Endodermal cell (in vitro differentiated cells): ENCODE results near the gene CCDC192. TPM values are rescaled to one million over a fixed set of nuclear protein-coding genes. Genes with fewer than 3 reads are reported as not detected.
"Not testable (repeated sequence)": the region's sequence is repeated elsewhere in the genome, so short reads cannot be mapped to it uniquely, and the experiment has no call there.

ENCODE experiments used
- DNase-seq: peaks from one replicate; pipeline ENCODE4 v3.0.0-alpha.2; 2017
- H3K27ac ChIP-seq: 2 replicates; pipeline ENCODE4 v1.5.1; 2013; ENCODE audit warnings: mild to moderate bottlenecking, low read depth, low read length, moderate library complexity
- H3K27me3 ChIP-seq: 2 replicates; pipeline ENCODE4 v1.6.1; 2013; ENCODE audit warnings: mild to moderate bottlenecking, low read length, moderate library complexity; ENCODE audit not compliant: insufficient read depth, control insufficient read depth, poor library complexity, severe bottlenecking
- H3K36me3 ChIP-seq: 2 replicates; pipeline ENCODE4 v1.7.0; 2013; ENCODE audit warnings: mild to moderate bottlenecking, low read length, moderate library complexity; ENCODE audit not compliant: control insufficient read depth, insufficient read depth
- H3K4me1 ChIP-seq: one replicate; pipeline ENCODE4 v1.7.0; 2013; ENCODE audit warnings: low read length; ENCODE audit not compliant: control insufficient read depth, insufficient read depth
- H3K4me3 ChIP-seq: 2 replicates; pipeline ENCODE4 v1.5.1; 2013; ENCODE audit warnings: mild to moderate bottlenecking, low read length, moderate library complexity
- H3K9ac ChIP-seq: 2 replicates; pipeline ENCODE4 v1.6.1; 2013; ENCODE audit warnings: mild to moderate bottlenecking, low read length, moderate library complexity; ENCODE audit not compliant: poor library complexity, severe bottlenecking; ENCODE audit errors: extremely low read depth
- H3K9me3 ChIP-seq: 2 replicates; pipeline ENCODE4 v1.6.1; 2013; ENCODE audit warnings: mild to moderate bottlenecking, low read length, moderate library complexity; ENCODE audit not compliant: control insufficient read depth
- H3K27ac Mint-ChIP-seq: 2 replicates; pipeline ENCODE4 v1.8.0; 2020; ENCODE audit warnings: mixed read lengths
- H3K27me3 Mint-ChIP-seq: 2 replicates; pipeline ENCODE4 v1.8.0; 2021; ENCODE audit warnings: mild to moderate bottlenecking, mixed read lengths; ENCODE audit not compliant: insufficient read depth
- H3K36me3 Mint-ChIP-seq: 2 replicates; pipeline ENCODE4 v1.8.0; 2020; ENCODE audit warnings: low read depth, mixed read lengths
- H3K4me1 Mint-ChIP-seq: 2 replicates; pipeline ENCODE4 v1.8.0; 2020; ENCODE audit warnings: mixed read lengths
- H3K4me3 Mint-ChIP-seq: 2 replicates; pipeline ENCODE4 v1.8.0; 2020; ENCODE audit warnings: mild to moderate bottlenecking, moderate library complexity, mixed read lengths
- H3K9me3 Mint-ChIP-seq: 2 replicates; pipeline ENCODE4 v1.8.0; 2020; ENCODE audit warnings: mild to moderate bottlenecking, mixed read lengths
- WGBS, 2 experiments: methylation state at CpG; one replicate each; pipeline versions ENCODE4 v1.1.5 to v1.1.7; 2013; ENCODE audit warnings: missing lambda C conversion rate in 2 of 2, mixed read lengths in 1 of 2; ENCODE audit not compliant: insufficient coverage in 1 of 2, insufficient read length in 1 of 2; 5-methylcytosine and 5-hydroxymethylcytosine counted together
- total RNA-seq, 2 donors: library from RNA; stranded (reverse); fragmentation: NEBNext Ultra II Directional in 1 of 2; extraction: Animal tissue kit (Norgen Biotek cat#: 25700) in 1 of 2; gene quantifications; 2 replicates in 1 of 2; 3 replicates in 1 of 2; pipeline ENCODE4 v1.2.1, GENCODE V29; 2021
- TF ChIP-seq, protein P1 (sequence below): fragments of 200-600 bp; sonication (generic); conservative IDR thresholded peaks from 2 replicates; pipeline ENCODE4 v1.5.0; 2021; ENCODE audit warnings: antibody characterized with exemption, mild to moderate bottlenecking

Gene CCDC192
- total RNA-seq, 2 donors from 2014 or later: 0.48 to 1.3 TPM

DNA sequence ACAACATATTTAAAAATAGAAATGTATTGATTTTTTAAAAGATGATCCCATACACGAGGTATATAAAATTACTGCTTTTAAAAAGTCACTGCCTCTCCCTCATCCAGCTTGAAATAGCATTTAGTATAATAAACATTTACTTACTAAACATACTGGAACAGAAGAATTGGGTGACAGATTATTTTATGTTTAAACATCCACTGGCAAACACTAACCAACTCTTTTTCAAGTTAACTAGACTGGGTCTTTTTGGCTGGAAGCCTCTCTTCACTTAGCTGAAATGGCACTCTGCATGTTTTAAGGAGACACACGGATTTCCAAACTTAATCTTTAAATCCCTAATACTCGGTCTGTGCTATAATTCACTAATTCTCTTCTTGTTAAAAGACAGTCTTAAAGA, 35.3 kb upstream of the CCDC192 start:
- H3K36me3 Mint-ChIP-seq: no peaks in the 10 kb centered on the region
- DNase-seq: no peak
- Histone ChIP-seq H3K4me1 (no peaks in the 10 kb centered on the region), H3K4me3 (no peak overlapping the region), H3K36me3 (no peaks in the 10 kb centered on the region), H3K27ac (no peak overlapping the region), H3K27me3 (no peaks in the 10 kb centered on the region), H3K9me3 (no peaks in the 10 kb centered on the region), H3K9ac (no peak overlapping the region)
- no peak overlapping the region for H3K27ac Mint-ChIP-seq
- WGBS, 2 experiments: 84% methylated on average over 3 of the region's 3 CpGs; no CpG with 5 or more reads in 1 of the 2 experiments
- no peaks in the 10 kb centered on the region for H3K4me1 Mint-ChIP-seq
- H3K4me3 Mint-ChIP-seq: no peak overlapping the region
- no peaks in the 10 kb centered on the region for H3K27me3 Mint-ChIP-seq
- TF ChIP-seq, protein P1, sequence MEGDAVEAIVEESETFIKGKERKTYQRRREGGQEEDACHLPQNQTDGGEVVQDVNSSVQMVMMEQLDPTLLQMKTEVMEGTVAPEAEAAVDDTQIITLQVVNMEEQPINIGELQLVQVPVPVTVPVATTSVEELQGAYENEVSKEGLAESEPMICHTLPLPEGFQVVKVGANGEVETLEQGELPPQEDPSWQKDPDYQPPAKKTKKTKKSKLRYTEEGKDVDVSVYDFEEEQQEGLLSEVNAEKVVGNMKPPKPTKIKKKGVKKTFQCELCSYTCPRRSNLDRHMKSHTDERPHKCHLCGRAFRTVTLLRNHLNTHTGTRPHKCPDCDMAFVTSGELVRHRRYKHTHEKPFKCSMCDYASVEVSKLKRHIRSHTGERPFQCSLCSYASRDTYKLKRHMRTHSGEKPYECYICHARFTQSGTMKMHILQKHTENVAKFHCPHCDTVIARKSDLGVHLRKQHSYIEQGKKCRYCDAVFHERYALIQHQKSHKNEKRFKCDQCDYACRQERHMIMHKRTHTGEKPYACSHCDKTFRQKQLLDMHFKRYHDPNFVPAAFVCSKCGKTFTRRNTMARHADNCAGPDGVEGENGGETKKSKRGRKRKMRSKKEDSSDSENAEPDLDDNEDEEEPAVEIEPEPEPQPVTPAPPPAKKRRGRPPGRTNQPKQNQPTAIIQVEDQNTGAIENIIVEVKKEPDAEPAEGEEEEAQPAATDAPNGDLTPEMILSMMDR: no peak
- H3K9me3 Mint-ChIP-seq: no peaks in the 10 kb centered on the region

DNA sequence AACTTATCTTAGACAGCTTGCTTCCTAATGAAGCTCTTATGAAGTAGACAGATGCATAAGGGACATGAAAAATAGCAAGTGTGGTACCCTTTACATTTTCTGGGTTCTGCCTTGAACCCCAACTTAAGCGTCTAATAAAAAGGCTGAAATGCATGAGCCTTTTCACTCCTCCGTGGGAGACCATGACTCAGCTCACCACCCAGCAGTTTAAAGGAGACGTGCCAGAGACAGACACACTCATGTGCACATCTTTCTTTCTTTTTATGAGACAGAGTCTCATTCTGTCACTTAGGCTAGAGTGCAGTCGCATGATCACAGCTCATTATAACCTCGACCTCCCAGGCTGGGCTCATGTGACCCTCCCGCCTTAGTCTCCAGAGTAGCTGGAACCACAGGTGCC, 32.0 kb upstream of the CCDC192 start:
- Histone ChIP-seq H3K27ac (no peak overlapping the region), H3K4me1 (no peaks in the 10 kb centered on the region), H3K4me3 (no peak overlapping the region), H3K36me3 (no peaks in the 10 kb centered on the region), H3K9me3 (no peaks in the 10 kb centered on the region), H3K9ac (no peak overlapping the region), H3K27me3 (no peaks in the 10 kb centered on the region)
- Mint-ChIP-seq H3K4me3 (no peak overlapping the region), H3K9me3 (no peaks in the 10 kb centered on the region), H3K36me3 (no peaks in the 10 kb centered on the region), H3K27me3 (no peaks in the 10 kb centered on the region), H3K4me1 (no peaks in the 10 kb centered on the region), H3K27ac (no peak overlapping the region)
- TF ChIP-seq, protein P1: no peak
- WGBS, 2 experiments: 90 to 96% methylated on average over 5 to 6 of the region's 6 CpGs
- no peak for DNase-seq

GRCh38 chr5:127673117-127673800, 29.9 kb upstream of the CCDC192 start:
- H3K9me3 ChIP-seq: no peaks in the 10 kb centered on the region
- Mint-ChIP-seq H3K27ac (no peak overlapping the region), H3K36me3 (no peaks in the 10 kb centered on the region), H3K9me3 (no peaks in the 10 kb centered on the region), H3K4me3 (no peak overlapping the region), H3K4me1 (no peaks in the 10 kb centered on the region), H3K27me3 (no peaks in the 10 kb centered on the region)
- no peak overlapping the region for H3K4me3 ChIP-seq
- H3K27ac ChIP-seq: no peak overlapping the region
- H3K9ac ChIP-seq: no peak overlapping the region
- DNase-seq: no peak
- TF ChIP-seq, protein P1: no peak
- H3K36me3 ChIP-seq: no peaks in the 10 kb centered on the region
- no peaks in the 10 kb centered on the region for H3K27me3 ChIP-seq
- 80 to 89% methylated on average over 1 to 2 of the region's 2 CpGs for WGBS, 2 experiments
- H3K4me1 ChIP-seq: no peaks in the 10 kb centered on the region

- H3K27ac ChIP-seq, H3K4me1 ChIP-seq, H3K4me3 ChIP-seq, H3K27ac Mint-ChIP-seq, H3K9me3 ChIP-seq, H3K4me3 Mint-ChIP-seq, H3K36me3 ChIP-seq, H3K27me3 ChIP-seq, H3K36me3 Mint-ChIP-seq, H3K9me3 Mint-ChIP-seq, H3K9ac ChIP-seq, DNase-seq, H3K4me1 Mint-ChIP-seq, H3K27me3 Mint-ChIP-seq: not testable (repeated sequence)
Observed at GRCh38 chr5:127676951-127677350, 26.2 kb upstream of the CCDC192 start.

DNA sequence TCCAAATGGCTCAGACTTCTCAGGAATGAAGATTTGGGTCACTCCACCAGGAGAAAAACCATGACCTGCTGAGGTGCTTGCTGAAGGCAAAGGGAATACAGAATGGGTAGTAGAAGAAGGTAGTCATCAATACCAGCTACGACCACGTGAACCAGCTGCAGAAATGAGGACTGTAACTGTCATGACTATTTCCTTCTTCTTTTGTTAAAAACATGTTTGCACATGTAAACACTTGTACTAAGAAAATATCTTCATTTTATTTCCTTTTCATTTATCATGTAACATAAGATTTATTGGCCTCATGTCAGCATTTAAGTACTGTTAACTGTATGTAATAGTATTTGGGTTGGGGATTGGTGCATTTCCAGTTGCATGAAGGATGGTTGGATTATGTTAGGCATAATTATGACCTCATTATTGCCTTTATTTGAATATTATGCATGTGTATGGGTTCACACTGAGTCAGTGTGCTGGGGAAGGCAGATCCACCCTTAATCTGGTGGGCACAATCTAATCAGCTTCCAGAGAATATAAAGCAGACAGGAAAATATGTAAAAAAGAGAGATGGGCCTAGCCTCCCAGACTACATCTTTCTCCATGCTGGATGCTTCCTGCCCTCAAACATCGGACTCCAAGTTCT, 23.4 kb upstream of the CCDC192 start:
- H3K27me3 Mint-ChIP-seq, H3K4me1 Mint-ChIP-seq, DNase-seq, H3K9ac ChIP-seq, H3K36me3 ChIP-seq, H3K4me3 Mint-ChIP-seq, H3K27me3 ChIP-seq, H3K9me3 ChIP-seq, H3K27ac Mint-ChIP-seq, H3K27ac ChIP-seq, H3K4me1 ChIP-seq, H3K36me3 Mint-ChIP-seq, H3K9me3 Mint-ChIP-seq, H3K4me3 ChIP-seq: not testable (repeated sequence)
- 92% methylated on average over 3 of the region's 3 CpGs; no CpG with 5 or more reads in 1 of the 2 experiments for WGBS, 2 experiments
